PFSK-1 (cell line): ENCODE data around the gene TIAM1.

ENCODE experiments used
- POLR2AphosphoS5 ChIP-seq: IDR thresholded peaks from 2 replicates; pipeline ENCODE4 v1.6.1; 2012; ENCODE audit warnings: low read depth, mild to moderate bottlenecking, control low read depth, low read length, moderate library complexity
- SIN3A ChIP-seq: IDR thresholded peaks from 2 replicates; pipeline ENCODE4 v1.6.1; 2012; ENCODE audit warnings: mild to moderate bottlenecking, low read length, moderate library complexity, borderline replicate concordance; ENCODE audit not compliant: insufficient read depth
- TF ChIP-seq, protein P1 (sequence below), 2 experiments: IDR thresholded peaks; 2 replicates each; pipeline versions ENCODE4 v1.6.1 to v1.8.0; 2011 to 2012; ENCODE audit warnings: low read depth in 2 of 2, low read length in 2 of 2, control low read depth in 1 of 2, inconsistent platforms in 1 of 2, mild to moderate bottlenecking in 1 of 2, moderate library complexity in 1 of 2; ENCODE audit not compliant: insufficient read depth in 1 of 2

DNA sequence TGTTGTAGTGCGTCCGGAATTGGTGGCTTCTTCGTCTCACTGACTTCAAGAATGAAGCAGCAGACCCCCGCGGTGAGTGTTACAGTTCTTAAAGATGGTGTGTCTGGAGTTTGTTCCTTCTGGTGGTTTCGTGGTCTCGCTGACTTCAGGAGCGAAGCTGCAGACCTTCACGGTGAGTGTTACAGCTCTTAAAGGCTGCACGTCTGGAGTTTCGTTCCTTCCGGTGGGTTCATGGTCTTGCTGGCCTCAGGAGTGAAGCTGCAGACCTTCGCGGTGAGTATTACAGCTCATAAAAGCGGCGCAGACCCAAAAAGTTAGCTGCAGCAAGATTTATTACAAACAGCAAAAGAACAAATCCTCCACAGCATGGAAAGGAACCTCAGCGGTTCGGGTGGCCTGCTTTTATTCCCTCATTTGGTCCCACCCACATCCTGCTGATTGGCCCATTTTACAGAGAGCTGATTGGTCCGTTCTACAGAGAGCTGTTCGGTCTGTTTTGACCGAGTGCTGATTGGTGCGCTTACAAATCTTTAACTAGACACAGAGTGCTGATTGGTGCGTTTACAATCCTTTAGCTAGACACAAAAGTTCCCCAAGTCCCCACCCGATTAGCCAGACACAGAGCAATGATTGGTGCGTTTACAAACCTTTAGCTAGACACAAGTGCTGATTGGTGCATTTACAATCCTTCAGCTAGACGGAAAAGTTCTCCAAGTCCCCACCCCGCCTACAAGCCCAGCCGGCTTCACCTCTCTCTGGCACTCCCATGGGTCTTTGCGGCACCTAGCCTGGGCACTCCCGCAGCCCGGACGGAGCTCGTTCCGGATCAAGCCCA, 256.2 kb downstream of the TIAM1 start:
- TF ChIP-seq POLR2AphosphoS5: no peak
- no peak for TF ChIP-seq SIN3A
- TF ChIP-seq, protein P1, sequence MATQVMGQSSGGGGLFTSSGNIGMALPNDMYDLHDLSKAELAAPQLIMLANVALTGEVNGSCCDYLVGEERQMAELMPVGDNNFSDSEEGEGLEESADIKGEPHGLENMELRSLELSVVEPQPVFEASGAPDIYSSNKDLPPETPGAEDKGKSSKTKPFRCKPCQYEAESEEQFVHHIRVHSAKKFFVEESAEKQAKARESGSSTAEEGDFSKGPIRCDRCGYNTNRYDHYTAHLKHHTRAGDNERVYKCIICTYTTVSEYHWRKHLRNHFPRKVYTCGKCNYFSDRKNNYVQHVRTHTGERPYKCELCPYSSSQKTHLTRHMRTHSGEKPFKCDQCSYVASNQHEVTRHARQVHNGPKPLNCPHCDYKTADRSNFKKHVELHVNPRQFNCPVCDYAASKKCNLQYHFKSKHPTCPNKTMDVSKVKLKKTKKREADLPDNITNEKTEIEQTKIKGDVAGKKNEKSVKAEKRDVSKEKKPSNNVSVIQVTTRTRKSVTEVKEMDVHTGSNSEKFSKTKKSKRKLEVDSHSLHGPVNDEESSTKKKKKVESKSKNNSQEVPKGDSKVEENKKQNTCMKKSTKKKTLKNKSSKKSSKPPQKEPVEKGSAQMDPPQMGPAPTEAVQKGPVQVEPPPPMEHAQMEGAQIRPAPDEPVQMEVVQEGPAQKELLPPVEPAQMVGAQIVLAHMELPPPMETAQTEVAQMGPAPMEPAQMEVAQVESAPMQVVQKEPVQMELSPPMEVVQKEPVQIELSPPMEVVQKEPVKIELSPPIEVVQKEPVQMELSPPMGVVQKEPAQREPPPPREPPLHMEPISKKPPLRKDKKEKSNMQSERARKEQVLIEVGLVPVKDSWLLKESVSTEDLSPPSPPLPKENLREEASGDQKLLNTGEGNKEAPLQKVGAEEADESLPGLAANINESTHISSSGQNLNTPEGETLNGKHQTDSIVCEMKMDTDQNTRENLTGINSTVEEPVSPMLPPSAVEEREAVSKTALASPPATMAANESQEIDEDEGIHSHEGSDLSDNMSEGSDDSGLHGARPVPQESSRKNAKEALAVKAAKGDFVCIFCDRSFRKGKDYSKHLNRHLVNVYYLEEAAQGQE (IDR thresholded peaks at IDR 0.05; ENCODE audit: insufficient read depth in 1 of 2, low read depth in 2 of 2, low read length in 2 of 2): no peak
